NOMO-1 (cell line): ENCODE measurements around the gene KRTAP10-1.
"Not testable (repeated sequence)": the region's sequence is repeated elsewhere in the genome, so short reads cannot be mapped to it uniquely, and the experiment has no call there.

Experiments
- DNase-seq, 2 experiments: peaks; one replicate each; lab custom pipeline; 2025; ENCODE audit not compliant: unreplicated experiment in 2 of 2; lab: John Stamatoyannopoulos, UW

Gene KRTAP10-1

DNA sequence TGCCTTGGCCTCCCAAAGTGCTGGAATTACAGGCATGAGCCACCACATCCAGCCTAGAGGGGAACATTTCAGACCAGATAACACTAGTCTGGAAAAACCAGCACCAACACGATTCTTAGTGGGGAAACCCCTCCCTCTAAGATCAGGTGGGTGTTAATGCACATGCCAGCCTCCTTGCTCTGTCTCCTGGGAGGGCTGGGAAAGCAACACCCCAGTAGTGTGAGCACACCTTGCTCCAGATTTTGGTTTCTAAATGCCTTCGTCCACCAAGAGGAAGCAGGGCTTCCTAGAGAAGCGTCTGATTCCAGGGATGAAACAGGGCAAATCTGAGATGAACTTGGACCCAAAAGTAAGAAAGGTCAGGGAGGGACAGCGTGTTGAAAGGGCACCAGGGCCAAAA lies 31.3 kb upstream of the KRTAP10-1 start:
- DNase-seq: no peak

DNA sequence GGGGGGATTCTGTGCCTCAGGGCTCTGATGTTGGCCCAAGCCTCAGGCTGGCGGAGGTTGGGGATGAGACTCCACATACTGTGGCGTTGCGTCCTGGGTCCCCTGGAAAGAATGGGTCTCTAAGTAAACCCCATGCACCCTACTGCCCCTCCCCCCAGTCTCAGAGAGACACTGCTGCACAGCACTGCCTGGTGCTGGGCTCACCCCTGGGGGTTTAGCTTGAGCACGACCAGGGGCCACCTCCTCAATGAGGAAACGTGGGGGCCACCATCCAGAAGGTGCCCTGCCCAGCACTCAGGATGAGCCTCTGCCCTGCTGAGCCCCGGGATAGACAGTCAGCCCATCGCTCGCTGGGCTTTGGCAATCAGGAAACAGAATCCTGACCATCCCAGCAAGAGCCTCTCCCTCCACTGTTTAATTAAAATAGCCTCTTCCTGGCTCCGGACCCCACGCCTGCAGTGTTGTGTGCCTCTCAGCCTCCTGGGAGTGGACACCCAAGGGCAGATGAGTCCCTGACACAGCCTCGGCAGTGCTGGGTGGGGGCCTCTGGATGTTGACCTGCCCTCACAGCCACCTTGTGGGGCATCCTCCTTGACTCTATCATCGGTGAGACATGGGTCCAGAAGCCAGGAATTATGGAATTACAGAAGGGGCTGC lies 30.0 kb upstream of the KRTAP10-1 start:
- DNase-seq: no peak

DNA sequence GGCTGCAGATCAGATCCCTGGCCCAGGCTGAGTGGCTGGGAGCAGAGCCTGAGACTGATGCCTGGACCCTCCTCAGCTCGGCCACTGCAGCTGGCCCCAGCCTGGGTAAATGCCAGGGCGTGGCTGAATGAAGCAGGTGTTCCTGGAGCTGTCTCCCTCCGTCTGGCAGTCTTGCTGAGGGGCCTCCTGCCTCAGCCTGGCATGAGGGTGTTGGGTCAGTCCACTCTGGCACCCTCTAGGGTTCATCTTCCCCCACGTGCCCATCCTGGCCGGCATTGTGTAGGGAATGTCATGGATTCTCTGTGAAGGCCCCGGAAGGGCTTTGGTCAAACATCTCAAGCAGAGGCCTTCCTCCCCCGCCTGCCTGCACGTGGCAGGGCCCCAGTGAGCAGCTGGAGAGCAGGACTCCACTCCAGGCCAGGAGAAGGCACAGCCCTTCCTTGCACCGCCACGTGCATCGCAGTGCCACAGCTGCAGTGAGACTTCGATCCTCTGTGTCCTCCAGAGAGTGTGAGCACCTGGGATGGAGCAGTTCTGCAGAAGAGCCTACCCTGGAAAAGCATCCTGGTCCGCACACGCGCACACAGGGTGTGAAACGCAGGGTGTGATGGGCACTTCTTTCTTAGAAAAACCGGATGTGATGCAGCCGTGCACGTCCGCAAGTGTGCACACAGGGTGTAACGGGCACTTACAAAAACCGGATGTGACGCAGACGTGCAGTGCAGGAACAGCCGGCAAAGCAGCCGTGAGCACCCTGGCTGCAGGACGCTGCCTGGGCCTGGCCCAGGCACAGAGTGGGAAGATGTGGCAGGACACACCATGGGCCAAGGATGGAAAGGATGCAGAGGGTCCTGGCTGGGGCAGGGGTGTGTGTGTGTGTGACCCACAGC lies 28.9 kb upstream of the KRTAP10-1 start:
- DNase-seq: no peak

DNA sequence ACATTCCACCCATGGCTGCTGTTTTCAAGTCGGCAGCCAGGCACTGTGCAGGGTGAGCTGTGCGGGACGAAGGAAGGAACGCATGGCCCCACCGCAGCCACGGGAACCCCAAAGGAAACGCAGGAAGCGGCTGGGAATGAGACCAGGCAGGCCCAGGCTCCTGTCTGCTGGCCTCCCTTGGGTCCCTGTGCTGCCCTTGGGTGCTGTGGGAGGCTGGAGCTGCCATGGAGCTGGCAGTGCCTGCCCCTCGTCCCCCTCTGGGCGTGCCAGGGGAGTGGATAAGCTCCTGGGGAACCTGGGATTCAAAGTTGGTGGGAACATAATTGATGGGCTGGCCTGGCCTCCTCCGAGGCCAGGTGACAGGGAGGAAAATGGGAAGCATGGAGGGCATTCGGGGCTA lies 28.3 kb upstream of the KRTAP10-1 start:
- no peak for DNase-seq

DNA sequence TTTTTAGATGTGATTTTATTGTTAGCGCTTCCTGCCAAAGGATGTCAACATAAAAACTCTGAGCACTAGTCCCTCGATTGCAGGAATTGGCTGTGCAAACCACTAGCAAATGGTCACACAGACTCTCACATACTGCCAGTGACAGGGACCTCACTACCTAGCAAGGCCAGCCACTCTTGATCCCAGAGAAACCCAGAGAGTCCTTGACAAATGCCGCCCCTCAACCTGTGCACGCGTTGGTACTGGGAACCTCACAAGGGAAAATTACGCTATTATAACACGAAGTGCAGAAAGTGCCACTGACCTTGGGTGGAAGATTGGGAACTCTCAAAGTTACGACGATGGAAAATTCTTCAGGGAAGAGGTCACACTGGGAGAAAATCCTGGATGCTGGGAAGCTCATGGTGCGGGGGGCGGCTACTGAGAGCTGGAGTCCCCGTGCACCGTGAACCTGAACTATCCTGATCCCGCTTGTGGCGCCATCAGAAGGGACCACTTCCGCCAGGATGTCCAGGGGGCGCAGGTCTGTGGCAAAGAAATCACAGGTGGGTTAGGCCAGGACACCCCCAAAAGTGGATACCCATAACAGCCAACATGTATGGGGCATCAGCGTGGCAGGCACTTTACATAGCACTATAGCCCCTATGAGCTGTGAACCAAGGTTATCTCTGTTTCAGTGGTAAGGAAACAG lies 27.6 kb upstream of the KRTAP10-1 start:
- DNase-seq: no peak

DNA sequence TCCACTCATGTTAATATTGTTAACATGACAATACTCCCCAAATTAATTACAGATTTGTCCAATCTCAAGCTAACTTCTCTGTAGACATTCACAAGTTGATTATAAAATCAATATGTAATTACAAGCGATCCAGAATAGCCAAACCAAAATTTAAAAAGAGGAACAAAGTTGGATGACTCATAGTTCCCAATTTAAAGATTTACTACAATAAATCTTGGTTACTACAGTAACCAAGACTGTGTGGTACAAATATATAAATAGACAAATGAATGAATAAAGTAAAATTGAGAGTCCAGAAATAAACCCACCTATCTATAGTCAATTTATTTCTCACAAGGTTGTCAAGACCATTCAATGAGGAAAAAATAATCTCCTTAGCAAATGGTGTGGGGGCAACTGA lies 26.4 kb upstream of the KRTAP10-1 start:
- DNase-seq: peak; percentile 28 to 92

DNA sequence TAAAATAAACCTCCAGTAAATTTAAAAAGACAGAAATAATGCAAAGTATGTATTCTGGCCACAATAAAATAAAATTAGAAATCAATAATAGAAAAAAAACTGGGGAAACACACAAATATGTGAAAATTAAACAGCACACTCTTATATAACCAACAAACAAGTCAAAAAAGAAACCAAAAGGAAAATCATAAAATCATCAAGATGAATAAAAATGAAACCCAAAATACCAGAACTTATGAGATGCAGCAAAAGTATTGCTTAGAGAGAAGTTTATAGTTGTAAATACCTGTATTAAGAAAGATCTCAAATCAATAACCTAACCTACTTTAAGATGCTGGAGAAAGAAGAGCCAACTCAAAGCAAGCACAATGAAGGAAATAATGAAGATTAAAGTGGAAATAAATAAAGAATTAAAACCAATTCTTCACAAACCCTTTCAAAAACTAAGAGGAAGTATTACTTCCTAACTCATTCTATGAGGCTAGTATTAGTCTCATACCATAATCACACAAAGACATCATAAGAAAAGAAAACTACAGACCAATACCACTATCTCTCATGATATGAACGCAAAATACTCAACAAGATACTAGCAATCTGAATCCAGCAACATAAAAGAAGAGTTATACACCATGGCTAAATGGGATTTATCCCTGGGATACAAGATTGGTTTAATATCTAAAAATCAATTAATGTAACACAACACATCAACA lies 25.0 kb upstream of the KRTAP10-1 start:
- DNase-seq: peak in 1 of 2 experiments; percentile 43

DNA sequence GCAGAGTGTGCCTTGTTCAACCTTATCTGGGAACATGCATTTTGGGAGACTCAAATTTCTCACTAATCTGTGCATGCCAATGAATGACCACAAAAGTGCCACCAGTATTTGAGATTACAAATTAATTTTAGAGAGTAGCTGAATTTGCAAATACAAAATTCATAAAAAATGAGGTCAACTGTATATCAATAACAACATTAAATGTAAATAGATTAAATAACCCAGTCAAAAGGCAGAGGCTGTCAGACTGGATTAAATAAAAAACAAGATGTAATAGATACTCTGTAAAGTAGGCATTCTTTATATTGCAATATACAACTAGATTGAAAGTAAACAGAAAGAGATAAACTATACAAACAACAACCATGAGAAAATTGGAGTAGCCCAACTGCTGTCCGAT lies 24.1 kb upstream of the KRTAP10-1 start:
- DNase-seq: no peak

DNA sequence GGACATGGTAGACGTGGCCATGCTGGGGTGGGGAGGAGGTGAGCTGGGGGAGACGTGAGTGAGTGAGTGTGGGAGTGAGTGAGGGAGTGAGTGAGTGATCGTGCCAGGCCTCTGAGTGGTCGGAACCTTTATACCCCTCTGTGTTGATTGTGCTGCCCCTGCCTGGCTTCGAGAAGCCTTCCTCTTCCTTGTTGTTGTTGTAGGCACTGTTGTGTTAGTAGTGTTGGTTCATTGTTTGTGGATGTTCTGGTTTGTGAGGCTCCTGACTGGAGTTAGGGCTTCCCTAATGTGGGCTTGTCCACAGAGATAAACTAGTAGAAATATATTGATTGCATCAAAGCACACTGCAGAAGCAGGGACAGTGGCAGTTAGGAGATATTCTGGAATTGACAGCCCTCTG lies 18.7 kb upstream of the KRTAP10-1 start, which contains the start of gene KRTAP10-3:
KRTAP10-3 (minus strand) TSS at position 101 of the 400 bp plus-strand sequence; CDS start at position 21, 80 bp downstream.
- DNase-seq: no peak

DNA sequence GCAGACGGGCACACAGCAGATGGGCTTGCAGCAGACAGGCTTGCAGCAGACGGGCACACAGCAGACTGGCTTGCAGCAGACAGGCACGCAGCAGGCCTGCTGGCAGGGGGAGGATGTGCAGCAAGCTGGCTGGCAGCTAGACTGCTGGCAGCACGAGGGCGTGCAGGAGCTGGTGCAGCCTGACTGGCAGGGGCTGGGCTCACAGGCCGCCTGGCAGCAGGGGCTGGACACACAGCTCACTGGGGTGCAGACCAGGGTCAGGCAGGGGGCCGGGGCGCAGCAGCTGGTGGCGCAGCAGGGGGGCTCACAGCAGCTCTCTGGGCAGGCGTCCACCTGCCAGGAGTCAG lies 18.3 kb upstream of the KRTAP10-1 start:
- not testable (repeated sequence) for DNase-seq

DNA sequence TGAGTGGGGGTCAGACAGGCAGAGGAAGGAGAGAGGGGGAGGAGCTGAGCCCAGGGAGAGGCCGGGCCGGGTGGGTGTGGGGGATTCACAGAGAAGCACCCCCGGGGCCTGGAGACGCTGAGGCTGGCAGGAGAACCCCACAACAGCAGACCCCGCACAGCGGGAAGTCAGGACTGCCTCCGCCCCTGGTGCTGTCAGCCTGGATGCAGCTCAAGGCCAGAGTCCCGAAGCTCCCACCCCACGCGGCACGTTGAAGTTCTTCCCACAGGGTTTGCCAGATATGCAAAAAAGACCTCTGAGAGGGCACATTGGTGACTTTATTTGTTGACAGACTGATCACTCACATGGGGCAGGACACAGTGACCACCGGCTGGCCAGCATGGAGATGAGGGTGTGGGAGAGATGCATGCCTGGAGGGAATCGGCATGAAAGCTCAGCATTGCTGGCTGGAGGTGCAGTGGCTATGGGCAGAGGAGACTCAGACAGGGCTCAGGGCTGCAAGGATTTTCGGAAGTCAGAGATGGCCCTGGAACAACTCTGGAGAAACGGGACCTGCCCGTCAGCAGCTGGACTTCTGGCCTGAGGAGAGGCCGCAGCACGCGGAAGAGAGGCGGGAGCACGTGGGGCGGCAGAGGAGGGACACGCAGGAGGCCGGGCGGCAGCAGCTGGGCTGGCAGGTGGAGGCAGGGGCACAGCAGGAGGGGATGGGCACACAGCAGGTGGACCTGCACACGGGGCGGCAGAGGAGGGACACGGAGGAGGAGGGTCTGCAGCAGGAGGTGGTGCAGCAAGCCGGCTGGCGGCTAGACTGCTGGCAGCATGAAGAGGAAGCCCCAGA lies 17.7 kb upstream of the KRTAP10-1 start:
- no peak for DNase-seq

DNA sequence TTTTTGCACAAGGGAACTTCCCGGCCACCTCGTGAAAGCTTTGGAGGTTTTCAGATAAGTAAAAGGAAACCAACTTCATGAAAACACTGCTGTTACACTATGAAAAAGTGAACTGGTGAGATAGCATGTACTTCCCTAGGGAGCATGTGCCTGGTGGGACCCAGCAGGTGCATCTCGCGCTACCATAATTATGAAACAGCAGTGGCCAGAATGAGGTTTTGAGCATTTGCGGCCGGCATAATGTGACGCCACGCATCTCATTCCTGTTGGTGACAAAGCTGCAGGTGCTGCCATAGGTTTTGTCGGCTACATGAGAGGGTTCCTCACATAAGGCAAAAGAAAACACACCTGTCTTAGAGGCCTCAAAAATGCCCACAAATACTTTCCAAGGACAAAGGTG lies 16.9 kb upstream of the KRTAP10-1 start:
- DNase-seq: no peak

DNA sequence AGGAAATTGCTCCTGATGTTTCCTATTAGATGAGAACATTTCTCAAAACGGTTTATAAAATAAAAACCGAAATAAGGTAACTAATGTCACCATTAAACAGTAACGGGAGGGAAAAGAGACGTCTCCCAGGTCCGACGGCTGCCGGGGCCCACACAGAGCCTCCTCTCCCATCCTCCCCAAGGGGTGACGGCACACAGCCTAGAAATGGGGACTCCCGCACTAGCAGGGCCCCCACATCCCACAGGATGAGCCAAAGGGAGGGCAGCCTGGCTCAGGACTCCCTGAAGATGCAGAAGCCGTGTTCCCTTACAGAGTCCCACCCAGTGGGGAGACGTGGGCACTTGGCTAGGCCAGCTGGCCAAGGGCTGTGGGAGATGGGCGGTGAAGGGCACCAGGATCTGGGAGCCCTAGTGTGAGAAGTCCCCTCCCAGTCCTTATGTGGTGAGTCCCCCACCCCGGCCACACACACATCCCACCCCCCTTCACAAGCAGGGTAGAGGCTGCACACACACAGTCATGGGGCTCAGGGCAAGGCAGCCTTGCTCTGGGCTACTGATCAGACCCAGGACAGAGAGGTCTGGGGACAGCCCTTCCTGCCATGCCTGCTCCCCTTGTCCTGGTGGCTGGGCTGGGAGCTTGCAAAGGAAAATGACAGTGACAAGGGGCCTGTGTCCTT lies 15.3 kb upstream of the KRTAP10-1 start:
- no peak for DNase-seq

DNA sequence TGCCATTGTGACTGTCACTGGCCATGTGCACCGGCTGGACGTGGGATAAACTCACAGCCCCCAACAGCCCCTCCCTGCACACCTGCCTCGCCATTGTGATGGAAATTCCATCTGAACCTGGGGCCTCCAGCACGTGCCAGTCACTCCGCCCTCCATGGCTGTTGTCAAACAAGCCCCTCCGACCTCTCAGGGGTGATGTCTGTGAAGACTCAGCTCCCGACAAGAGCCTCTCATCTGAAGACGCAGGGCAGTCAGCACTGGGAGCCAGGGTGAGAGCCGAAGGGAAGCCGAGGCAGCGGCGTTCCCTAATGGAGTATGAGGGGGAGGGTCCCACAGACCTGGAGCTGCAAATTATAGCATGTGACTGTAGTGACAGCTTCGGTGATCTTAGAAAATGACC lies 12.7 kb upstream of the KRTAP10-1 start:
- no peak for DNase-seq

DNA sequence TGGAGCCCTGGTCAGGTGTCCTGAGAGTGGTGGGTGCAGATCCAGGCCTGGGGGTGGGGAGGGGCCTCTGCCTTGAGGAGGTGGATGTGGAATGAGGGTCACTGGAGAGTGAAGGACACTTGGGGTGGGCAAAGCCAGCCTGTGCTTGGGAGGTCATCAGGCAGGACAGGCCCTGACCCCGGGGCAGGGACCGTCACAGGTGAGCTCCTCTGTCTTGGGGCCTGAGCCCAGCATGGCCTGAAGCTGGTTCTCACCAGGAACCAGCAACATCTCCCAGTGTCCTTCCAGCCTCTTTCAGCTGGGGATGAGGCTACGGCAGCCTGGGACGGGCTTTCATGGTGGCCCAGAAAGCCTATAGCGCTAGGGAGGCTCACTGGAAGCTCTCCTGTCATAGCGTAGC lies 12.1 kb upstream of the KRTAP10-1 start:
- DNase-seq: no peak

DNA sequence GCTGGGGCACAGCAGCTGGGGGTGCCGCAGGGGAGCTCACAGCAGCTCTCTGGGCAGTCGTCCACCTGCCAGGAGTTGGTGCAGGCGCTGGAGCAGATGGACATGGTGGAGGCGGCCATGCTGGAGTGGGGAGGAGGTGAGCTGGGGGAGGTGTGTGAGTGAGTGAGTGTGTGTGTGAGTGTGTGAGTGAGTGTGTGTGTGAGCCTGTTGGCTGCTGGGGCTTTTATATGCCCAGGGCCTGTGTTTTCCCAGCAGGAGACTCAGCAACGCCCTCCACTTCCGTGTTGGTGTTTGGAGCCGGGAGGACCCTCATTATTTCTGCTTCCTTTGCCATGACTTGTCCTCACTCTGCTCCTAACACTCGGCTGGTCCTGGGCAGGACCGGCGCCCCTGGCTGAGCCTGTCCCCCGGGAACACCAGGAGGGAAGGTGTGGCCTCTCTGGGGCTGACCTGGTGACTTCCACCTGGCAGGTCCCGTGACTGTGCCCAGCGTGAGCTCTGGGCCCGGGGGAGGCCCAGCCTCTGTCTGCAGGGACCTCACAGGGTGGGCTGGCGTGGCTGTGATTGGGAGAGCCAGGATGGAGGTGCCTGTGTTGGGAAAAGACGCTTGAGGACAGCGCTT lies 11.5 kb upstream of the KRTAP10-1 start, which contains the start of gene KRTAP10-2:
KRTAP10-2 (minus strand) TSS at position 166 of the 622 bp plus-strand sequence; CDS start at position 119, 47 bp downstream.
- DNase-seq: no peak

DNA sequence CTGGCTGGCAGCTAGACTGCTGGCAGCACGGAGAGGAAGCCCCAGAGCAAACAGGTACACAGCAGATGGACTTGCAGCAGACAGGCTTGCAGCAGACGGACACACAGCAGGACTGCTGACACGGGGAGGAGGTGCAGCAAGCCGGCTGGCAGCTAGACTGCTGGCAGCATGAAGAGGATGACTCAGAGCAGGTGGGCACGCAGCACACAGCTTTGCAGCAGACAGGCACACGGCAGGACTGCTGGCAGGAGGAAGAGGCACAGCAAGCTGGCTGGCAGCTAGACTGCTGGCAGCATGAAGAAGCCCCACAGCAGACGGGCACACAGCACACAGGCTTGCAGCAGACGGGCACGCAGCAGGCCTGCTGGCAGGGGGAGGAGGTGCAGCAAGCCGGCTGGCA lies 10.8 kb upstream of the KRTAP10-1 start:
- no peak for DNase-seq

DNA sequence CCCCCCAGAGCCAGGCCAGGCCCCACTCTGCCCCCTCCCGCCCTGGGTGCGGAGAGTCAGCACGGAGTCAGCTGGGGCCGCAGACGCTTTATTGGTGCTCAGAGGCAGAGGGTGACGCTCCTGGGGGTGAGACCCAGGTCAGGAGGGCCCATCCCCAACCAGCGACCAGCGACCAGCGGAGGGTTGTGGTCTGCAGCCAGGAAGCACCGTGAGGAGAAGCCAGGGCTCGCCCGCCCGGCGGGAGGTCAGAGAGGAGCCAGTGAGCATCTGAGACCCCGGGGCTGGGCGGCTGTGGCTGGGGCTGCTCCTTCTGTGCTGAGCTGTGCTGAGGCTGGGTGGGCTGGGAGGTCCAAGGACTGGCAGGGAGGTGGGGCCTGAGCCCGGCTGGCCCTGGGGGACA lies 10.3 kb upstream of the KRTAP10-1 start:
- not testable (repeated sequence) for DNase-seq
